Esophagus muscularis mucosa (tissue), 4 donors: ENCODE results near the gene REEP2. TPM values are rescaled to one million over a fixed set of nuclear protein-coding genes. Genes with fewer than 3 reads are reported as not detected.

ENCODE experiments used
- DNase-seq: peaks from one replicate; pipeline ENCODE4 v3.0.0-alpha.2; 2017; ENCODE audit errors: extremely low spot score
- H3K27ac ChIP-seq, 4 donors: fragments of 200-600 bp; sonication (generic); replicated peaks in 1 of 4; 1 replicate in 3 of 4; 2 replicates in 1 of 4; pipeline ENCODE4 v1.5.1; 2016 to 2019; ENCODE audit warnings: mild to moderate bottlenecking in 1 of 4
- H3K27me3 ChIP-seq, 4 donors: fragments of 200-600 bp; sonication (generic); one replicate each; pipeline versions ENCODE4 v1.5.1 to v1.6.0; 2016 to 2019
- H3K36me3 ChIP-seq, 4 donors: fragments of 200-600 bp; sonication (generic); one replicate each; pipeline ENCODE4 v1.5.1; 2016 to 2019
- H3K4me1 ChIP-seq, 4 donors: fragments of 200-600 bp; sonication (generic); one replicate each; pipeline ENCODE4 v1.5.1; 2016 to 2019
- H3K4me3 ChIP-seq, 4 donors: fragments of 200-600 bp; sonication (generic); 1 replicate in 2 of 4; 2 replicates in 2 of 4; pipeline ENCODE4 v1.5.1; 2016 to 2019; ENCODE audit warnings: mild to moderate bottlenecking in 4 of 4, moderate library complexity in 1 of 4
- H3K9me3 ChIP-seq, 4 donors: fragments of 200-600 bp; sonication (generic); 1 replicate in 3 of 4; 2 replicates in 1 of 4; pipeline ENCODE4 v1.5.1; 2016 to 2019
- CTCF ChIP-seq, 3 experiments: fragments of 200-600 bp in 2 of 3; fragments of 450-650 bp in 1 of 3; sonication (generic) in 2 of 3; IDR thresholded peaks; one replicate each; pipeline ENCODE4 v1.5.1; 2017 to 2019; ENCODE audit warnings: antibody characterized with exemption in 3 of 3, mild to moderate bottlenecking in 2 of 3, moderate library complexity in 1 of 3
- EP300 ChIP-seq: sonication (generic); formaldehyde crosslinking; IDR thresholded peaks from one replicate; pipeline ENCODE4 v1.6.1; 2017; ENCODE audit warnings: antibody characterized with exemption
- POLR2A ChIP-seq: fragments of 450-650 bp; IDR thresholded peaks from one replicate; pipeline ENCODE4 v1.6.1; 2017; ENCODE audit warnings: antibody characterized with exemption, moderate library complexity, mild to moderate bottlenecking, low read depth
- POLR2AphosphoS5 ChIP-seq, 2 donors: sonication (generic); formaldehyde crosslinking; IDR thresholded peaks; one replicate each; pipeline ENCODE4 v1.6.1; 2017; ENCODE audit warnings: antibody characterized with exemption in 2 of 2
- WGBS: methylation state at CpG from one replicate; pipeline ENCODE4 v1.1.5; 2018; 5-methylcytosine and 5-hydroxymethylcytosine counted together
- intact Hi-C: fragments of 100-400 bp; cut with DNase I; formaldehyde crosslinking; loops from one replicate; pipeline ENCODE4 v1.15.1; 2023
- total RNA-seq, 4 donors: library from RNA; depleted of rRNA; stranded (reverse); fragments of >200 nt; gene quantifications; one replicate each; pipeline versions ENCODE4 v1.1.0 to v1.2.1, GENCODE V29; 2016

REEP2 gene
- total RNA-seq, 4 donors from 2014 or later, result 24.5 to 55.9 (median 33.6) TPM

DNA sequence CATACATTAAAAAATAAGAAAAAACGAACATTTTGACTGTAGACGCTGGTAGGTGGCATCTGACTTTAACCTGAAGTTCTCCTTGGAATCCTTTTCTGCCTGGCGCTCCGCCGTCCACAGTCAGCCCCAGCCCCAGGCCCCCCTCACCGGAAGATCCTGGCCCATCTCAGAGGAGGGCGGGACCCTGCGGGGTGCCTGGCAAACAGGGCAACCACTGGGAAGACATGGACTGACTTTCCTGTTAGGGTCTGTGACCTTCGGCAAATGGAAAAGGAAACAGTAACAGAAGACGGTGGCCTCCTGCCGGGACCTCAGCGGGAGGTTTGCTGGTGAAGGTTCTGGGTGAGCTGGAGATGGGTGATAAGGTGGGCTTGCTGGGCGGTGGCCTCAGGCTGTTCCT lies 14.7 kb downstream of the REEP2 start:
- H3K27ac ChIP-seq, result no peak overlapping the region
- 87% methylated on average over 12 of the region's 13 CpGs for WGBS
- no peak overlapping the region for H3K4me3 ChIP-seq
- DNase-seq, result no peak
- no peaks in the 10 kb centered on the region for H3K9me3 ChIP-seq
- peaks cover 17 to 27% (median 25%) of the 10 kb centered on the region in 4 donors for H3K4me1 ChIP-seq
- TF ChIP-seq EP300 (no peak), CTCF (IDR thresholded peaks at IDR 0.05) (no peak), POLR2A (no peak), POLR2AphosphoS5 (IDR thresholded peaks at IDR 0.05) (no peak)
- no peaks in the 10 kb centered on the region for H3K27me3 ChIP-seq
- no peaks in the 10 kb centered on the region for H3K36me3 ChIP-seq
- intact Hi-C loops, result loop anchor here (5.0 kb wide), 1 partner anchor 94 kb away; no protein-coding TSS in a partner anchor

GRCh38 chr5:138454121-138454520 lies 15.3 kb downstream of the REEP2 start:
- no peak overlapping the region for H3K27ac ChIP-seq
- peaks cover 20 to 30% (median 29%) of the 10 kb centered on the region in 4 donors for H3K4me1 ChIP-seq
- H3K36me3 ChIP-seq, result no peaks in the 10 kb centered on the region
- TF ChIP-seq EP300 (no peak), CTCF (IDR thresholded peaks at IDR 0.05) (no peak), POLR2AphosphoS5 (IDR thresholded peaks at IDR 0.05) (no peak), POLR2A (no peak)
- DNase-seq, result no peak
- no peaks in the 10 kb centered on the region for H3K9me3 ChIP-seq
- no peak overlapping the region for H3K4me3 ChIP-seq
- 89% methylated on average over 8 of the region's 8 CpGs for WGBS
- intact Hi-C loops, result loop anchor here (5.0 kb wide), 1 partner anchor 93 kb away; no protein-coding TSS in a partner anchor
- H3K27me3 ChIP-seq, result no peaks in the 10 kb centered on the region

DNA sequence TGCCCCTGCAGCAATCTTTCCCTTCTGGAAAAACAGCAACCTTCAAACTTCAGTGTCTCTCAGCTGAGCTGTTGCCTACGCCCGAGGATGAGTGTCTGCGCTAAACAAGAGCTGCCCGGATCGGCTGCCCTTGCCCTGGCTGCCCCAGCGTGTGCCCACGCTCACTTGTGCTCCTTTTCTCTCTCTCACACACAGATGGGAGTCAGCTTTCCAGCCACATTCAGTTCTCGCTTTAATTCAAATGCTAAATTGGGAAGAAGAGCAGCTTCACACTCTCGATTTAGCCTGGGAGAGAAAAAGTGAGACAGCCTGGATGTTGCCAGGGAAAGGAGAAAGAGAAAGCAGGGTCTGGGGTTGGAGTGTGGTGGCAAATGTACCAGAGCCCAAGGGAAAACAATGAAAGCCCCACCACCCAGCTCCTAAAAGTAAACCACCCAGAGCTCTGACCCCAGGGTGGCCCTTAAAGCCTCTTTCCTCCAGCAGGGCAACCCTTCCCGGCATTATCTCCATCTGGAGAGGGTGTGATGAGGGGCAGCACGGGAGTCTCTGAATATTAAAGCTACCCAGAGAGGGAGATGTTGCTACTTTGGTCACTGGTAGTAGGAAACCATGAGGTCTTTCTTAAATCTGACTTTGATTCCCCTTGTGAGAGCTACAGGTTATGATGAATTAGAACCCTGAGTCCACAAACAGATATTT lies 16.5 kb downstream of the REEP2 start:
- Histone ChIP-seq H3K27ac (peak overlapping the region in 2 of 4 donors; percentile 23 to 33), H3K4me1 (peaks cover 11 to 22% (median 19%) of the 10 kb centered on the region in 4 donors), H3K4me3 (no peak overlapping the region), H3K27me3 (no peaks in the 10 kb centered on the region), H3K9me3 (no peaks in the 10 kb centered on the region), H3K36me3 (no peaks in the 10 kb centered on the region)
- 73% methylated on average over 11 of the region's 11 CpGs for WGBS
- intact Hi-C loops, result no loop called here
- no peak for DNase-seq
- TF ChIP-seq POLR2A, result no peak
- no peak for TF ChIP-seq POLR2AphosphoS5 (IDR thresholded peaks at IDR 0.05)
- no peak for TF ChIP-seq EP300
- TF ChIP-seq CTCF (IDR thresholded peaks at IDR 0.05), result no peak

- no peaks in the 10 kb centered on the region for H3K27me3 ChIP-seq
- no peak overlapping the region for H3K4me3 ChIP-seq
- DNase-seq, result no peak
- H3K36me3 ChIP-seq, result no peaks in the 10 kb centered on the region
- H3K4me1 ChIP-seq, result peaks cover 19 to 32% (median 23%) of the 10 kb centered on the region in 4 donors
- intact Hi-C loops, result no loop called here
- no peaks in the 10 kb centered on the region for H3K9me3 ChIP-seq
- no peak for TF ChIP-seq POLR2A
- TF ChIP-seq CTCF (IDR thresholded peaks at IDR 0.05), result no peak
- no peak for TF ChIP-seq POLR2AphosphoS5 (IDR thresholded peaks at IDR 0.05)
- no peak for TF ChIP-seq EP300
- 59% methylated on average over 10 of the region's 12 CpGs for WGBS
- no peak overlapping the region for H3K27ac ChIP-seq
Measured at GRCh38 chr5:138457531-138458275, 18.8 kb downstream of the REEP2 start.
